ENCODE results near the gene TLDC2. TPM values are rescaled to one million over a fixed set of nuclear protein-coding genes. Genes with fewer than 3 reads are reported as not detected.
A peak's percentile ranks its signal among the peaks of the same experiment; 100 is the strongest.

The TLDC2 gene
- total and polyA plus RNA-seq, 11 donors = 0.15 TPM; not detected in 10

DNA sequence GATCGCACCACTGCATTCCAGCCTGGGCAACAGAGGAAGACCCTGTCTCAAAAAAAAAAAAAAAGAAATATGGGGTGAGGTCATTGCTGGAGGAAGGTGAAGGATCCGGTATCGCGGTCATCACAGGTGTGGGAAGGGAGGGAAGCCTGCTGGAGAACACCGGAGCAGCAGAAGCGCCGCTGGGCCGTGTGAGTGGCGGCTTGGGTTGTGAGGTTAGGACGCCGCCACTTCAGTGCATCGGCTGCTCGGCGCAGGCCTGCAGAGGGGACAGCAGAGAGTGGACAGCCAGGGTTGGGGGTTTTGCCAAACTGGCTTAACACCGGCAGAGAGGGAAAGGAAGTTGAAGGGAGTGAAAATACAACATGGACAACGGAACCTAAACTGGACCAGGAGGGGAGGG, 5.4 kb downstream of the TLDC2 start:
- H3K4me1 ChIP-seq = peaks cover 0 to 11% (median 0%) of the 10 kb centered on the region in 12 donors
- intact Hi-C loops (cut with DNase I) = loop anchor here in 6 of 10 donors (5.0 to 10.0 kb wide), 5 partner anchors 74 to 667 kb away; no protein-coding TSS in a partner anchor
- no peak overlapping the region for H3K4me3 ChIP-seq
- WGBS, 4 donors = 88 to 93% (median 91%) methylated on average over 16 of the region's 16 CpGs
- no peaks in the 10 kb centered on the region for H3K36me3 ChIP-seq
- no peak for TF ChIP-seq POLR2A (IDR thresholded peaks at IDR 0.05)
- TF ChIP-seq, protein P1, sequence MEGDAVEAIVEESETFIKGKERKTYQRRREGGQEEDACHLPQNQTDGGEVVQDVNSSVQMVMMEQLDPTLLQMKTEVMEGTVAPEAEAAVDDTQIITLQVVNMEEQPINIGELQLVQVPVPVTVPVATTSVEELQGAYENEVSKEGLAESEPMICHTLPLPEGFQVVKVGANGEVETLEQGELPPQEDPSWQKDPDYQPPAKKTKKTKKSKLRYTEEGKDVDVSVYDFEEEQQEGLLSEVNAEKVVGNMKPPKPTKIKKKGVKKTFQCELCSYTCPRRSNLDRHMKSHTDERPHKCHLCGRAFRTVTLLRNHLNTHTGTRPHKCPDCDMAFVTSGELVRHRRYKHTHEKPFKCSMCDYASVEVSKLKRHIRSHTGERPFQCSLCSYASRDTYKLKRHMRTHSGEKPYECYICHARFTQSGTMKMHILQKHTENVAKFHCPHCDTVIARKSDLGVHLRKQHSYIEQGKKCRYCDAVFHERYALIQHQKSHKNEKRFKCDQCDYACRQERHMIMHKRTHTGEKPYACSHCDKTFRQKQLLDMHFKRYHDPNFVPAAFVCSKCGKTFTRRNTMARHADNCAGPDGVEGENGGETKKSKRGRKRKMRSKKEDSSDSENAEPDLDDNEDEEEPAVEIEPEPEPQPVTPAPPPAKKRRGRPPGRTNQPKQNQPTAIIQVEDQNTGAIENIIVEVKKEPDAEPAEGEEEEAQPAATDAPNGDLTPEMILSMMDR (IDR thresholded peaks at IDR 0.05) = no peak
- no peaks in the 10 kb centered on the region for H3K9me3 ChIP-seq
- H3K27me3 ChIP-seq = no peaks in the 10 kb centered on the region
- ATAC-seq (no peak), DNase-seq (no peak)
- no peak overlapping the region for H3K27ac ChIP-seq

GRCh38 chr20:36881888-36882287, 6.0 kb downstream of the TLDC2 start:
- 80 to 95% (median 84%) methylated on average over 4 of the region's 4 CpGs for WGBS, 4 donors
- TF ChIP-seq POLR2A (IDR thresholded peaks at IDR 0.05) = no peak
- TF ChIP-seq, protein P1 (IDR thresholded peaks at IDR 0.05) = no peak
- intact Hi-C loops (cut with DNase I) = loop anchor here in 6 of 10 donors (5.0 to 10.0 kb wide), 5 partner anchors 75 to 667 kb away; no protein-coding TSS in a partner anchor

DNA sequence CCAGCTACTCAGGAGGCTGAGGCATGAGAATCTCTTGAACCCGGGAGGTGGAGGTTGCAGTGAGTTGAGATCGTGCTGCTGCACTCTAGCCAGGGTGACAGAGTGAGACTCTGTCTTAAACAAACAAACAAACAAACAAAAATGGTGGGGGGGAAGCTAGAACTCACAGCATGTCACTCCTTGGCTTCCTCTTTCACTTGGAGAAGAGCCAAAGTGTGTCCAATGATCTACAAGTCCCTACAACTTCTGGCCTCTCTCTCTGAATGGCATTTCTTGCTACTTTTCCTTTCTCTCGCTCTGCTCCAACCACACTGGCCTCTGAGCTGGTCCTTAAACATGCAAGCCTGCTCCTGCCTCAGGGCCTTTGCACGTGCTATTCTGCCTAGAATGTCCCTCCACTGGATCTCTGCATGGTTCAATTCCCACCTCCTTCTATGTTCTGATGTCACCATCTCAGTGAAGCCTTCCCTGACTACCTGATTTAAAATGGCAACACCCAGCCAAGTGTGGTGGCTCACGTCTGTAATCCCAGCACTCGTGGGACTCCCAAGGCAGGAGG, 8.1 kb downstream of the TLDC2 start:
- Histone ChIP-seq H3K4me3 (no peak overlapping the region), H3K27ac (no peak overlapping the region), H3K4me1 (peaks cover 0 to 26% (median 8%) of the 10 kb centered on the region in 12 donors), H3K9me3 (no peaks in the 10 kb centered on the region), H3K36me3 (peaks cover 0 to 5% (median 1%) of the 10 kb centered on the region in 9 donors), H3K27me3 (no peaks in the 10 kb centered on the region)
- 76 to 88% (median 85%) methylated on average over 6 of the region's 6 CpGs for WGBS, 4 donors
- TF ChIP-seq, protein P1 (IDR thresholded peaks at IDR 0.05) = no peak
- no peak for TF ChIP-seq POLR2A (IDR thresholded peaks at IDR 0.05)
- intact Hi-C loops (cut with DNase I) = loop anchor here in 6 of 10 donors (5.0 to 10.0 kb wide), 5 partner anchors 77 to 669 kb away; no protein-coding TSS in a partner anchor
- DNase-seq (no peak), ATAC-seq (no peak)

More at GRCh38 chr20:36881888-36882287, 6.0 kb downstream of the TLDC2 start:
- no peak for ATAC-seq
- H3K27ac ChIP-seq = no peak overlapping the region
- H3K36me3 ChIP-seq = no peaks in the 10 kb centered on the region
- H3K4me3 ChIP-seq = no peak overlapping the region
- no peak for DNase-seq
- peaks cover 0 to 14% (median 1%) of the 10 kb centered on the region in 12 donors for H3K4me1 ChIP-seq
- no peaks in the 10 kb centered on the region for H3K27me3 ChIP-seq
- H3K9me3 ChIP-seq = no peaks in the 10 kb centered on the region

- intact Hi-C loops (cut with DNase I) = loop anchor here in 6 of 10 donors (5.0 to 10.0 kb wide), 6 partner anchors 93 to 671 kb away; no protein-coding TSS in a partner anchor
- Histone ChIP-seq H3K27me3 (no peaks in the 10 kb centered on the region), H3K36me3 (peaks cover 0 to 18% (median 6%) of the 10 kb centered on the region in 9 donors), H3K4me1 (peaks cover 0 to 26% (median 8%) of the 10 kb centered on the region in 12 donors), H3K27ac (no peak overlapping the region), H3K4me3 (no peak overlapping the region), H3K9me3 (no peaks in the 10 kb centered on the region)
- TF ChIP-seq POLR2A (IDR thresholded peaks at IDR 0.05) = no peak
- TF ChIP-seq, protein P1 (IDR thresholded peaks at IDR 0.05) = peak in 6 of 12 donors; percentile 12 to 46 (median 25)
- WGBS, 4 donors = 42 to 56% (median 48%) methylated on average over 8 of the region's 8 CpGs
- DNase-seq (no peak), ATAC-seq (no peak)
These were observed 9.4 kb downstream of the TLDC2 start for GRCh38 chr20:36885356-36885755.
